Neural progenitor cell (in vitro differentiated cells): Measurements from ENCODE around the gene LY6G6F.

Experiments used
- CTCF ChIP-seq: fragments of 200-600 bp; sonication (generic); IDR thresholded peaks from 2 replicates; pipeline ENCODE4 v1.5.1; 2017; ENCODE audit warnings: antibody characterized with exemption, mild to moderate bottlenecking
- EZH2phosphoT487 ChIP-seq: fragments of 200-600 bp; sonication (generic); IDR thresholded peaks from 2 replicates; pipeline ENCODE4 v1.6.1; 2017; ENCODE audit warnings: antibody characterized with exemption

DNA sequence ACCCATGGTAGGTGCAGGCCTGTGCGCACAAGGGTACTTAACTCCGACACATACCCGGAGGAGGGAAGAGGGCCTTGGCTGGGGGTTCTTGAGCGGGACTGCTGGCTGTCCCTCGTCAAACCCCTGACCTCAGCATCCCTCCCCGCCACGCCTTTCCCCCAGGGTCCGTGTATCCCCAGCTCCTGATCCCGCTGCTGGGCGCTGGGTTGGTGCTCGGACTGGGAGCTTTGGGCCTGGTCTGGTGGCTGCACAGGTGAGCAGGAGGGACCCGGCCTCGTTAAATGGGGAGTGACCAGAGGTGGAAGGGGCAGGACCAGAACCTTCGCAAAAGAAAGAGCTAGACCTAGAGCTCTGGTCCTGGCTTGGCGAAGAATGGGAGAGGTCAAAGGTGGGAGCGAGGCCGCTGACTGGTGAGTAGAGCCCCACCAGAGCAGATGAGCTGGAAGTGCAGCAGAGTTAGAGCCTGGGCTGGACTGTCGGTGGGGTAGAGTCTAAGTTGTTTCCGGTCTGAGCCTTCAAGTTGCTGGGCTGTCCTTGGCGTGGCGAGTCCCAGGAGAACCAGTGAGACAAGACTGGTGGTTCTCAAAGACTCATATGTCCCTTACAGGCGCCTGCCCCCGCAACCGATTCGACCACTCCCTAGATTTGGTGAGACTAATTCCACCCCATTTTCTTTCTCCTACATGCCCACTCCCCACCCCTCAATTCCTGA is 17.5 kb downstream of the LY6G6F start:
- TF ChIP-seq CTCF (no peak), EZH2phosphoT487 (no peak)
